Neuronal stem cell (in vitro differentiated cells): ENCODE data around the gene NHLRC4.

Experiments
- DNase-seq: peaks from one replicate; pipeline ENCODE4 v3.0.0-alpha.2; 2013; ENCODE audit warnings: low spot score
- H2AFZ ChIP-seq: one replicate; pipeline ENCODE4 v1.6.1; 2013; ENCODE audit warnings: mild to moderate bottlenecking, low read length, inconsistent platforms
- H2AK5ac ChIP-seq: 2 replicates; pipeline ENCODE4 v1.6.1; 2013; ENCODE audit warnings: low read depth, mild to moderate bottlenecking, inconsistent platforms, low read length, moderate library complexity, mixed read lengths
- H2BK120ac ChIP-seq: 2 replicates; pipeline ENCODE4 v1.6.1; 2013; ENCODE audit warnings: low read depth, mild to moderate bottlenecking, inconsistent platforms, low read length, moderate library complexity, mixed read lengths
- H2BK12ac ChIP-seq: one replicate; pipeline ENCODE4 v1.6.1; 2013; ENCODE audit warnings: low read length, inconsistent platforms
- H2BK15ac ChIP-seq: 2 replicates; pipeline ENCODE4 v1.6.1; 2013; ENCODE audit warnings: mild to moderate bottlenecking, low read length, inconsistent platforms, mixed read lengths
- H2BK5ac ChIP-seq: one replicate; pipeline ENCODE4 v1.6.1; 2013; ENCODE audit warnings: inconsistent platforms, mild to moderate bottlenecking, low read length, moderate library complexity
- H3K14ac ChIP-seq: one replicate; pipeline ENCODE4 v1.6.1; 2013; ENCODE audit warnings: low read length, inconsistent platforms
- H3K18ac ChIP-seq: 2 replicates; pipeline ENCODE4 v1.6.1; 2013; ENCODE audit warnings: low read length, inconsistent platforms
- H3K23ac ChIP-seq: 2 replicates; pipeline ENCODE4 v1.6.1; 2013; ENCODE audit warnings: low read depth, mild to moderate bottlenecking, mixed read lengths, low read length, inconsistent platforms; ENCODE audit not compliant: poor library complexity
- H3K27ac ChIP-seq: replicated peaks from 3 replicates; pipeline ENCODE4 v1.5.1; 2013; ENCODE audit warnings: low read length, inconsistent platforms
- H3K27me3 ChIP-seq, 3 experiments: 2 replicates each; pipeline ENCODE4 v1.6.1; 2013; ENCODE audit warnings: low read length in 3 of 3, mild to moderate bottlenecking in 2 of 3, inconsistent platforms in 1 of 3, low read depth in 1 of 3, mixed read lengths in 1 of 3, moderate library complexity in 1 of 3; ENCODE audit not compliant: control insufficient read depth in 3 of 3, insufficient read depth in 3 of 3
- H3K36me3 ChIP-seq, 2 donors: replicated peaks in 1 of 2; 2 replicates each; pipeline ENCODE4 v1.6.1; 2013; ENCODE audit warnings: low read length in 2 of 2; ENCODE audit not compliant: control insufficient read depth in 2 of 2, insufficient read depth in 2 of 2
- H3K4ac ChIP-seq: 2 replicates; pipeline ENCODE4 v1.6.1; 2013; ENCODE audit warnings: inconsistent platforms, mild to moderate bottlenecking, low read length, moderate library complexity
- H3K4me1 ChIP-seq, 2 donors: 1 replicate in 1 of 2; 2 replicates in 1 of 2; pipeline ENCODE4 v1.6.1; 2013; ENCODE audit warnings: low read length in 2 of 2, low read depth in 1 of 2; ENCODE audit not compliant: control insufficient read depth in 2 of 2, insufficient read depth in 1 of 2
- H3K4me2 ChIP-seq: one replicate; pipeline ENCODE4 v1.6.1; 2013; ENCODE audit warnings: mild to moderate bottlenecking, low read length, inconsistent platforms; ENCODE audit not compliant: insufficient read depth, poor library complexity, severe bottlenecking
- H3K4me3 ChIP-seq, 2 donors: 2 replicates each; pipeline ENCODE4 v1.5.1; 2013; ENCODE audit warnings: low read length in 2 of 2, mild to moderate bottlenecking in 2 of 2, inconsistent platforms in 1 of 2, moderate library complexity in 1 of 2
- H3K79me1 ChIP-seq: one replicate; pipeline ENCODE4 v1.6.1; 2013; ENCODE audit warnings: low read depth, mild to moderate bottlenecking, inconsistent platforms, low read length, moderate library complexity
- H3K9ac ChIP-seq: one replicate; pipeline ENCODE4 v1.6.1; 2013; ENCODE audit warnings: mild to moderate bottlenecking, low read depth, low read length, inconsistent platforms; ENCODE audit not compliant: poor library complexity
- H3K9me3 ChIP-seq, 2 donors: replicated peaks in 1 of 2; 2 replicates each; pipeline versions ENCODE3 to v1.6.1; 2013; ENCODE audit warnings: low read length in 2 of 2, mild to moderate bottlenecking in 2 of 2, inconsistent platforms in 1 of 2, low read depth in 1 of 2, mixed read lengths in 1 of 2, moderate library complexity in 1 of 2; ENCODE audit not compliant: control insufficient read depth in 2 of 2, insufficient read depth in 1 of 2
- H4K8ac ChIP-seq: one replicate; pipeline ENCODE4 v1.6.1; 2013; ENCODE audit warnings: low read depth, mild to moderate bottlenecking, inconsistent platforms, low read length, moderate library complexity
- H4K91ac ChIP-seq: one replicate; pipeline ENCODE4 v1.6.1; 2013; ENCODE audit warnings: low read length, low read depth, mild to moderate bottlenecking, inconsistent platforms; ENCODE audit not compliant: poor library complexity
- WGBS, 2 donors: extraction: QIAGEN DNeasy Blood & Tissue Kit; methylation state at CpG; one replicate each; pipeline ENCODE4 v1.1.7; 2013; ENCODE audit warnings: missing lambda C conversion rate in 2 of 2, mixed read lengths in 1 of 2; ENCODE audit not compliant: insufficient read length in 2 of 2, insufficient replicate concordance in 1 of 2; ENCODE audit errors: extremely low coverage in 2 of 2; 5-methylcytosine and 5-hydroxymethylcytosine counted together

NHLRC4 gene

GRCh38 chr16:576197-576822, 9.5 kb downstream of the NHLRC4 start:
- no peak overlapping the region for H2BK120ac ChIP-seq
- no peak overlapping the region for H2BK12ac ChIP-seq
- WGBS, 2 donors, result no CpG with 5 or more reads among the region's 21 CpGs
- DNase-seq, result no peak
- no peak overlapping the region for H3K27ac ChIP-seq
- H4K8ac ChIP-seq, result peak overlapping the region; percentile 72
- H3K4me1 ChIP-seq, result no peaks in the 10 kb centered on the region
- no peak overlapping the region for H3K18ac ChIP-seq
- peak overlapping the region in 1 of 2 donors; percentile 12 for H3K4me3 ChIP-seq
- H3K9ac ChIP-seq, result peak overlapping the region; percentile 12
- peaks cover 17% of the 10 kb centered on the region for H3K79me1 ChIP-seq
- H2BK15ac ChIP-seq, result no peak overlapping the region
- H2AK5ac ChIP-seq, result no peak overlapping the region
- no peaks in the 10 kb centered on the region for H3K9me3 ChIP-seq
- no peak overlapping the region for H4K91ac ChIP-seq
- H3K27me3 ChIP-seq, result no peaks in the 10 kb centered on the region
- peaks cover 23 to 49% of the 10 kb centered on the region in 2 donors for H3K36me3 ChIP-seq
- no peak overlapping the region for H2AFZ ChIP-seq
- no peak overlapping the region for H3K4me2 ChIP-seq
- no peak overlapping the region for H2BK5ac ChIP-seq
- H3K23ac ChIP-seq, result no peak overlapping the region
- H3K14ac ChIP-seq, result no peak overlapping the region
- H3K4ac ChIP-seq, result no peak overlapping the region

GRCh38 chr16:576823-577201, 10.0 kb downstream of the NHLRC4 start:
- WGBS, 2 donors, result no CpG with 5 or more reads among the region's 8 CpGs
- Histone ChIP-seq H4K91ac (no peak overlapping the region), H3K79me1 (peaks cover 15% of the 10 kb centered on the region)

GRCh38 chr16:577796-578195, 11.0 kb downstream of the NHLRC4 start:
- no peak for DNase-seq
- Histone ChIP-seq H3K27ac (no peak overlapping the region), H3K79me1 (peaks cover 9% of the 10 kb centered on the region), H3K9me3 (no peaks in the 10 kb centered on the region), H3K36me3 (peaks cover 15 to 45% of the 10 kb centered on the region in 2 donors), H2BK12ac (peak overlapping the region; percentile 41), H2AFZ (no peak overlapping the region), H2BK15ac (no peak overlapping the region), H2BK5ac (no peak overlapping the region), H3K14ac (peak overlapping the region; percentile 71), H3K27me3 (no peaks in the 10 kb centered on the region), H3K9ac (no peak overlapping the region), H3K18ac (no peak overlapping the region), H4K91ac (no peak overlapping the region), H3K23ac (peak overlapping the region; percentile 73), H4K8ac (no peak overlapping the region), H2BK120ac (no peak overlapping the region), H2AK5ac (no peak overlapping the region), H3K4me3 (peak overlapping the region in 1 of 2 donors; percentile 28), H3K4me2 (no peak overlapping the region), H3K4ac (no peak overlapping the region), H3K4me1 (no peaks in the 10 kb centered on the region)
- WGBS, 2 donors, result no CpG with 5 or more reads among the region's 13 CpGs

More at GRCh38 chr16:576823-577201, 10.0 kb downstream of the NHLRC4 start:
- peaks cover 20 to 48% of the 10 kb centered on the region in 2 donors for H3K36me3 ChIP-seq
- H3K14ac ChIP-seq, result no peak overlapping the region
- no peak overlapping the region for H2BK15ac ChIP-seq
- H3K27ac ChIP-seq, result no peak overlapping the region
- H3K4me3 ChIP-seq, result peak overlapping the region in 1 of 2 donors; percentile 3
- H3K9ac ChIP-seq, result no peak overlapping the region
- H4K8ac ChIP-seq, result no peak overlapping the region
- no peak overlapping the region for H2BK120ac ChIP-seq
- DNase-seq, result no peak
- H3K4me1 ChIP-seq, result no peaks in the 10 kb centered on the region
- H3K18ac ChIP-seq, result no peak overlapping the region
- no peak overlapping the region for H2BK12ac ChIP-seq
- no peaks in the 10 kb centered on the region for H3K27me3 ChIP-seq
- H2AK5ac ChIP-seq, result no peak overlapping the region
- H3K4ac ChIP-seq, result no peak overlapping the region
- no peak overlapping the region for H2AFZ ChIP-seq
- no peaks in the 10 kb centered on the region for H3K9me3 ChIP-seq
- H3K4me2 ChIP-seq, result no peak overlapping the region
- H2BK5ac ChIP-seq, result no peak overlapping the region
- H3K23ac ChIP-seq, result no peak overlapping the region

DNA sequence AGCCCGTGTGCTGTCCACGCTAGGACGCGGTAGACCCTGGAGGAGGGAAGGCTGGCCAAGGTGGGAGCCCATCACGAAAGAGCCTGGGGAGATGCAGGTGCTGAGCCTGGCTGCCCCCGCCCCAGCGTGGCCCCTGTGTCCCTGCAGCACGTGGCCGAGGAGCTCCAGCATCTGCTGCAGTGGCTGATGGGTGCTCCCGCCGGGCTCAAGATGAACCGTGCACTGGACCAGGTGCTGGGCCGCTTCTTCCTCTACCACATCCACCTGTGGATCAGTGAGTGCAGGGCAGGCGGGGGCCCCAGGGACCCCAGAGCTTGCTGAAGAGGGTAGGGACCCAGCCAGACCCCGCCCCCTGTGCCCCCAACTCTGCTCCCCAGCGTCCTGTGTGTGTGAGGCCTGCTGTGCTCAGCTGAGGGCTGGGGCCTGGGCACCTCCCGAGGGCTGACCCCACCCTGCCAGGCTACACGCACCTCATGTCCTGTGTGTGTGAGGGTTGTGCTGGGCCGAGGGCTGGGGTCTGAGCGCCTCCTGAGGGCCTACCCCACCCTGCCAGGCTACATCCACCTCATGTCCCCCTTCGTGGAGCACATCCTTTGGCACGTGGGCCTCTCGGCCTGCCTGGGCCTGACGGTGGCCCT, 11.5 kb downstream of the NHLRC4 start:
- Histone ChIP-seq H3K36me3 (peaks cover 19 to 47% of the 10 kb centered on the region in 2 donors), H2BK120ac (no peak overlapping the region), H2AK5ac (no peak overlapping the region), H3K27ac (no peak overlapping the region), H4K91ac (peak overlapping the region; percentile 19), H3K4ac (no peak overlapping the region), H3K27me3 (peaks cover 0 to 2% (median 0%) of the 10 kb centered on the region in 3 experiments), H3K18ac (no peak overlapping the region), H3K4me1 (peaks cover 0 to 3% of the 10 kb centered on the region in 2 donors), H2AFZ (no peak overlapping the region), H3K9ac (peak overlapping the region; percentile 17), H3K79me1 (peaks cover 7% of the 10 kb centered on the region), H2BK5ac (no peak overlapping the region), H2BK12ac (no peak overlapping the region), H3K23ac (peak overlapping the region; percentile 73), H3K14ac (peak overlapping the region; percentile 71), H2BK15ac (no peak overlapping the region), H4K8ac (no peak overlapping the region), H3K4me2 (no peak overlapping the region), H3K4me3 (peak overlapping the region in 1 of 2 donors; percentile 49), H3K9me3 (no peaks in the 10 kb centered on the region)
- DNase-seq, result no peak
- no CpG with 5 or more reads among the region's 24 CpGs for WGBS, 2 donors
